HG02884 (cell line): ENCODE measurements around the gene AMPD1.

Source experiments
- ATAC-seq: cut with Tn5 transposase; IDR thresholded peaks from one replicate; pipeline ENCODE4 v1.9.1; 2021; ENCODE audit warnings: mild to moderate bottlenecking, moderate library complexity; ENCODE audit not compliant: unreplicated experiment

Gene AMPD1

GRCh38 chr1:114695430-114696058 lies at the start of gene AMPD1:
TSS of gene AMPD1 (minus strand) at chr1:114695546. CDS start at chr1:114695471, 75 bp downstream.
- no peak for ATAC-seq

- no peak for ATAC-seq
These were observed 46.8 kb upstream of the AMPD1 start for GRCh38 chr1:114741963-114742746.

- no peak for ATAC-seq
These were observed 45.0 kb upstream of the AMPD1 start for GRCh38 chr1:114740331-114740730.

- no peak for ATAC-seq
These were observed 42.0 kb upstream of the AMPD1 start for GRCh38 chr1:114737314-114737849.

- no peak for ATAC-seq
These were observed 40.1 kb upstream of the AMPD1 start for GRCh38 chr1:114735479-114735878.

GRCh38 chr1:114729782-114730181 lies 34.4 kb upstream of the AMPD1 start:
- no peak for ATAC-seq

- no peak for ATAC-seq
These were observed 33.2 kb upstream of the AMPD1 start for GRCh38 chr1:114728553-114728952.

GRCh38 chr1:114725230-114725629 lies 29.9 kb upstream of the AMPD1 start:
- no peak for ATAC-seq

GRCh38 chr1:114723915-114724314 lies 28.6 kb upstream of the AMPD1 start:
- ATAC-seq = no peak

GRCh38 chr1:114723457-114723856 lies 28.1 kb upstream of the AMPD1 start:
- ATAC-seq = no peak

- ATAC-seq = no peak
These were observed 25.1 kb upstream of the AMPD1 start for GRCh38 chr1:114720492-114720891.

GRCh38 chr1:114719424-114719787 lies 24.1 kb upstream of the AMPD1 start:
- ATAC-seq = no peak

GRCh38 chr1:114718661-114719423 lies 23.5 kb upstream of the AMPD1 start:
- no peak for ATAC-seq

GRCh38 chr1:114716304-114717170 lies 21.2 kb upstream of the AMPD1 start, which contains the start of gene NRAS:
TSS of gene NRAS (minus strand) at chr1:114716771. CDS start at chr1:114716160, 611 bp downstream.
- ATAC-seq = peak; percentile 98

GRCh38 chr1:114715952-114716303 lies 20.6 kb upstream of the AMPD1 start:
- no peak for ATAC-seq

- ATAC-seq = no peak
These were observed 17.6 kb upstream of the AMPD1 start for GRCh38 chr1:114712977-114713376.

GRCh38 chr1:114710360-114710759 lies 15.0 kb upstream of the AMPD1 start:
- no peak for ATAC-seq

- ATAC-seq = no peak
These were observed 12.3 kb upstream of the AMPD1 start for GRCh38 chr1:114707604-114708003.

GRCh38 chr1:114703242-114703641 lies 7.9 kb upstream of the AMPD1 start:
- ATAC-seq = no peak

GRCh38 chr1:114702737-114703136 lies 7.4 kb upstream of the AMPD1 start:
- peak; percentile 82 for ATAC-seq

GRCh38 chr1:114701931-114702330 lies 6.6 kb upstream of the AMPD1 start:
- no peak for ATAC-seq
